Thoracic aorta (tissue), 2 donors: ENCODE measurements around the gene PCTP. TPM values are rescaled to one million over a fixed set of nuclear protein-coding genes. Genes with fewer than 3 reads are reported as not detected.

Experiments used
- ATAC-seq: fragments of 150-250 bp; one replicate; pipeline ENCODE4 v1.8.0; 2017; ENCODE audit warnings: low read depth; ENCODE audit not compliant: insufficient number of reproducible peaks, low FRiP score
- DNase-seq: peaks from one replicate; pipeline ENCODE4 v3.0.0-alpha.2; 2020; ENCODE audit warnings: low spot score
- H3K27ac ChIP-seq, 2 donors: fragments of 200-600 bp; sonication (generic); 1 replicate in 1 of 2; 2 replicates in 1 of 2; pipeline ENCODE4 v1.5.1; 2016; ENCODE audit warnings: mild to moderate bottlenecking in 2 of 2, moderate library complexity in 2 of 2
- H3K27me3 ChIP-seq: fragments of 200-600 bp; sonication (generic); replicated peaks from 2 replicates; pipeline ENCODE4 v1.6.0; 2016; ENCODE audit warnings: mild to moderate bottlenecking; ENCODE audit not compliant: insufficient read depth
- H3K36me3 ChIP-seq: fragments of 200-600 bp; sonication (generic); one replicate; pipeline ENCODE4 v1.5.1; 2016
- H3K4me1 ChIP-seq, 2 donors: fragments of 200-600 bp; sonication (generic); 1 replicate in 1 of 2; 2 replicates in 1 of 2; pipeline versions ENCODE4 v1.5.1 to v1.6.0; 2016; ENCODE audit warnings: low read depth in 2 of 2, mild to moderate bottlenecking in 1 of 2; ENCODE audit not compliant: control insufficient read depth in 1 of 2
- H3K4me3 ChIP-seq: fragments of 200-600 bp; sonication (generic); 2 replicates; pipeline ENCODE4 v1.5.1; 2016; ENCODE audit warnings: mild to moderate bottlenecking
- H3K9me3 ChIP-seq: fragments of 200-600 bp; sonication (generic); 2 replicates; pipeline ENCODE4 v1.5.1; 2016
- CTCF ChIP-seq: fragments of 200-600 bp; sonication (generic); IDR thresholded peaks from one replicate; pipeline ENCODE4 v1.5.1; 2019; ENCODE audit warnings: antibody characterized with exemption
- total RNA-seq, 2 donors: library from RNA; depleted of rRNA; stranded (reverse); fragments of >200 nt; gene quantifications; one replicate each; pipeline versions ENCODE4 v1.1.0 to v1.2.3, GENCODE V29; 2016

The PCTP gene
- total RNA-seq, 2 donors from 2014 or later, result 11.9 to 13.3 TPM

GRCh38 chr17:55728361-55728760 is 22.5 kb upstream of the PCTP start:
- ATAC-seq (no peak), DNase-seq (no peak)
- Histone ChIP-seq H3K4me1 (peaks cover 4 to 68% of the 10 kb centered on the region in 2 donors), H3K9me3 (no peaks in the 10 kb centered on the region), H3K27ac (peak overlapping the region; percentile 10 to 56), H3K36me3 (no peaks in the 10 kb centered on the region), H3K4me3 (no peak overlapping the region), H3K27me3 (no peaks in the 10 kb centered on the region)
- no peak for TF ChIP-seq CTCF

GRCh38 chr17:55728833-55729232 is 22.0 kb upstream of the PCTP start:
- ATAC-seq, result no peak
- H3K27ac ChIP-seq, result peak overlapping the region; percentile 6 to 10

GRCh38 chr17:55729484-55729883 is 21.4 kb upstream of the PCTP start:
- DNase-seq (no peak), ATAC-seq (no peak)
- Histone ChIP-seq H3K4me1 (peaks cover 4 to 68% of the 10 kb centered on the region in 2 donors), H3K27me3 (no peaks in the 10 kb centered on the region), H3K4me3 (no peak overlapping the region), H3K9me3 (no peaks in the 10 kb centered on the region), H3K36me3 (no peaks in the 10 kb centered on the region), H3K27ac (no peak overlapping the region)
- no peak for TF ChIP-seq CTCF

More at GRCh38 chr17:55728833-55729232, 22.0 kb upstream of the PCTP start:
- H3K9me3 ChIP-seq, result no peaks in the 10 kb centered on the region
- no peak for TF ChIP-seq CTCF
- no peak for DNase-seq
- H3K4me3 ChIP-seq, result no peak overlapping the region
- H3K36me3 ChIP-seq, result no peaks in the 10 kb centered on the region
- H3K4me1 ChIP-seq, result peaks cover 4 to 68% of the 10 kb centered on the region in 2 donors
- no peaks in the 10 kb centered on the region for H3K27me3 ChIP-seq

- Histone ChIP-seq H3K4me1 (peaks cover 4 to 65% of the 10 kb centered on the region in 2 donors), H3K9me3 (no peaks in the 10 kb centered on the region), H3K27ac (peak overlapping the region in 1 of 2 donors; percentile 5), H3K27me3 (no peaks in the 10 kb centered on the region), H3K4me3 (no peak overlapping the region), H3K36me3 (no peaks in the 10 kb centered on the region)
- ATAC-seq, result no peak
- no peak for DNase-seq
- TF ChIP-seq CTCF, result no peak
These were observed 20.5 kb upstream of the PCTP start for GRCh38 chr17:55730380-55730779.

- no peaks in the 10 kb centered on the region for H3K9me3 ChIP-seq
- DNase-seq (no peak), ATAC-seq (no peak)
- no peak overlapping the region for H3K4me3 ChIP-seq
- H3K36me3 ChIP-seq, result no peaks in the 10 kb centered on the region
- no peak for TF ChIP-seq CTCF
- peaks cover 4 to 62% of the 10 kb centered on the region in 2 donors for H3K4me1 ChIP-seq
- no peaks in the 10 kb centered on the region for H3K27me3 ChIP-seq
- peak overlapping the region; percentile 4 to 5 for H3K27ac ChIP-seq
These were observed 20.0 kb upstream of the PCTP start for GRCh38 chr17:55730808-55731207.
